GM18907 (cell line): ENCODE data around the gene MYBL2.
A peak's percentile ranks its signal among the peaks of the same experiment; 100 is the strongest.
"Not testable (repeated sequence)": the region's sequence is repeated elsewhere in the genome, so short reads cannot be mapped to it uniquely, and the experiment has no call there.

Experiments used
- ATAC-seq: cut with Tn5 transposase; IDR thresholded peaks from one replicate; pipeline ENCODE4 v1.9.1; 2021; ENCODE audit warnings: mild to moderate bottlenecking, moderate library complexity; ENCODE audit not compliant: unreplicated experiment

Gene MYBL2

DNA sequence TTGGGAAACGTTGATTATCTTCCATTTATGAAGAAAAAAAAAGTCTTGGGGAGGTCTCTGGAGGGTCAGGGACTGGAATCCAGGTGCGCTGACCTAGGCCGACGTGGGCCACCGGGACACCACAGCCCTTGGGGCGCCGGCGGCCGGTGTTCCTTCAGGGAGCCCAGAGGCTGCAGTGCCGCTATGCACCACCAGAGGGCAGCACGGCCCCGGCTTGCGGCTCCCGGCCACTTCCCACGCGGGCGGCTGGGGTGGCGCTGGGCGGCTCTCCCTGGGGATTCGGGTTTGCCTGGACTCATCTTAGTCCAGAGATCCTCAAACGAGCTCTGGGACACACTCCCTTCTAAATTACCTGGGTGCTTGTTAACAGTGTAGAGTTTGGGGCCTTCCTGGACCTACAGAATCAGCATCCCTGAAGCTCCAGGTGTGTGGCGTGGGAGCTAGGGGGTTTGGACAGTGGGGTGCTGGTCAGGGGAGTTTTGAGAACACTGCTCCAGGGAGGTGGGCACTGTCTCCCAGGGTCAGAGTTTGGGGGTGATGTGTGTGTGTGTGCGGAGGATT lies 82.9 kb downstream of the MYBL2 start:
- no peak for ATAC-seq

DNA sequence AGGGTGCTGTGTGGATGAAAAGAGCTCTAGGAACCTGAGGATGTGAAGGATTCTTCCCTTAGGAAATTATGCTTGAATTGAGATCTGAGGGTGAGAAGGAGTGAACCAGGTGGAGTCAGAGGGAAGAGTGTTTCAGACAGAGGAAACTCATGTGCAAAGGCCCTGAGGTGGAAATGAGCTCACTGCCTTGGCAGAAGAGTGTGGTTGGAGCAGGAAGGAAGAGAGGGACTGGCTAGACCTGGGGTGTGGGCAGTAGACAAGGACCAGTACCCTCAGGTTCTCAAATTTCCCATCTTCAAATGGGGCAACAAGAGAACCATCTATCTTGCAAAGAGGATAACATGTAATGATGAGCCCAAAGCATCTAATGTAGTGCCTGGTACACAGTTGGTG lies 83.9 kb downstream of the MYBL2 start:
- no peak for ATAC-seq

DNA sequence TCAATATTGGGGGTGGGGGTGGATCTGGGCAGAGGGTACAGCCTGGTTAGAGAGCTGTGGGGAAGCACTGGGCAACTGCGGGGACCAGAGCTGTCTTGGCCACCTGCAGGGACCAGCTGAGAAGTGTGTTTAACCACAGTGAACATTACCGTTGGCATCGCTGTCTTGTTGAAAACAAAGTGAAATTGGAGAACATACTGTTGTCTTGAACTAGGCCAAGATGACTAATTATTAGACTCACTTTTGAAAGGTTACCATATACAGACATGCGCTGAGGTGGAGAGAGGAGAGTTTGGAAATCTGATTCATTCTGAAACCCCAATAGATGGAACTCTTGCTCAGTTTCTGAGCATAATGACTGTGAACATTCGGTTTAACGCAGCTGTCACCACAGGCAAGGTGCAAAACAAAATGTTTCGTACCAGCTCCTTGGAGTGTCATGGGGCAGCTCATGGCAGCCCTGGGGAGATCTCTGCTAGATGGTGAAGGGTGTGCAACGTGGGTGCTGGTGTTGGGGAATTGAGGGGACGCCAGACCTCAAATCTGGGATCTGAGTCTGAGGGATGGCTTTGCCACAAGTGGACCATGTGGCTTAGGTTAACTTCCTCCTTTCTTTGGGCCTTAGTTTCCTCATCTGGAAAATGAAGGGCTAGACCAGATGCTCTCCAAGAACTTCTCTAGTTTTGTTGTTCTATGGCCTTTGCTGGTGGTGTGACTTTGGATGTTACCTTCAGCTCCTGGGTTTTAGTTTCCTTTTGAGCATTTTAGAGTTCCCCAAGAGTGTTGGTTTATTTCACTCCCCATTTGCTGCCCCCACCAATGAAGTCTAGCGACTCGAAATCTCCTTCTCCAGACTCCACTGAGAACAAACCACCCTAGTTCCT lies 84.5 kb downstream of the MYBL2 start:
- peak; percentile 69 for ATAC-seq

DNA sequence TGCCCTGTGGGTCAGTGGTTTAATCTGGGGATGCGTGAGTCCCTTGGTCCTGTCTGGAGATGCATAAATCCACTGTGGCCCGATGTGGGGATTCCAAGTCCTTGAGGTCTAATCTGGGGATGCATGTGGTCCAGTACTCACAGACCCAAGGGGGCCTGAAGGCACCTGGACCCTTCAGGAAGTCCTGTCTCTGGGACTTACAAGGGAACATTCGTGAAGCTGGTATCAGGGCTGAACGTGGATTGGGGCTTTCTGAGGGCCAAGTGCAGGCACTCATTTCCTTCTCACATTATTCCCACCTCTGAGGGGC lies 85.1 kb downstream of the MYBL2 start:
- ATAC-seq = peak; percentile 1

DNA sequence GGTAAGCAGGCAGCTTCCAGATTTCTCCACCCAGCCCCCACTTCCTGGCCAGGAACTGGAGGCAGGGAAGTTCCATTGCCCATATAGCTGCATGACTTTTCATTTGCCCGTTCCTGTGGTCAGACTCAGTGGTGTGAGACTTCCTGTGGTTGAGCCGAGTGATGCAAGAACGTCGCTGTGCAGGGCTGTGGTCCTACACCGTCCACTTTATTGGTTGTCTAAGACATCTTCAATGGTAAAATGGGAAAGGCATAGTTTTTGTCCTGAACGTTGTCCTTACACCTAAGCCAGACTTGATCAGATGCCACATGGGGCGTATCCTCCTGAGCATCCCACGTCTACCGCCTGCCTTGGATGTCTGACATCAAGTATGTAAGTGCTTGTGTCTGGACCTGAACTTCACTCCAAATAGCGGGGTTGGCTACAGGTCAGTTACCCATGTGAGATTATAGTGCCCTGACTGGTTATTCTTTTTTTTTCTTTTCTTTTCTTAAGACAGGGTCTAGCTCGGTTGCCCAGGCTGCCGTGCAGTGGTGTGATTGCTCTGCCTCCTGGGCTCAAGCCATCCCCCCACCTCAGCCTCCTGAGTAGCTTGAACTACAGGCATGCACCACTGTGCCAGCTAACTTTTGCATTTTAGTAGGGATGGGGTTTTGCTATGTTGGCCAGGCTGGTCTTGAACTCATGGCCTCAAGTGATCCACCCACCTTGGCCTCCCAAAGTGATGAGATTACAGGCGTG lies 85.8 kb downstream of the MYBL2 start:
- peak; percentile 61 for ATAC-seq

DNA sequence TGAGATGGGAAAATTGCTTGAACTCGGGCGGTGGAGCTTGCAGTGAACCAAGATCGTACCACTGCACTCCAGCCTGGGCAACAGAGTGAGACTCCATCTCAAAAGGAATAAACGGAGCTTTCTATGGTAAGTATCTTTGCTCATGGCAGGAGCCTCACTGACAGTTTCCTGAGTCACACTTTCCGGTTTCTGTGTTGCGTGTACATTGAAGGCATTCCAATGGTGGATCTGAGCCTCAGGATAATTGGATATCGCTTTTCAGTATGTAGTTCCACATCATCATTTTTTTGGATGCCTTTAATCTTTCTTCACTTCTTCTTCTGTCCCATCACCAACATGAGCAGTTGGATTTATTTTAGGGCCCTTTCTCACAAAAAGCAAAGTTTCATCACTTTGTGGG lies 88.5 kb downstream of the MYBL2 start:
- no peak for ATAC-seq

DNA sequence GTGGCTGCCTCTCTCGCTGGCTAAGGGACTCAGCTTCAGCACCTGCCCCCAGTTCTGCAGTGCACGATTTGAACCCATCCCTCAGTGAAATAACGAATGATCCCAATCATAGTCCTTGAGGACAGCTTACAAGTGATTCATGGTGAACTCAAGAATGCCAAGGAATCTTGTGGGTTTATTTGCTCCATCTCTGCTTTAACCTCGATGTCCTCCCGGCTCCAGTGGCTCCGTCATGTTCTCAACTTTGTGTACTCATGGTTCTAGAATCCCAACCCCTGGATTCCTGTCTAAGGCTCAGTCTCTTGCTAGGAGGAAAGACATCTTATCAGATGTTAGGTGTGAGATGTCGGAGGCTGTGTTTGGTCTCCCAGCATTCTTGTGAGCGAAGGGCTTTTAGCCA lies 88.9 kb downstream of the MYBL2 start:
- no peak for ATAC-seq

DNA sequence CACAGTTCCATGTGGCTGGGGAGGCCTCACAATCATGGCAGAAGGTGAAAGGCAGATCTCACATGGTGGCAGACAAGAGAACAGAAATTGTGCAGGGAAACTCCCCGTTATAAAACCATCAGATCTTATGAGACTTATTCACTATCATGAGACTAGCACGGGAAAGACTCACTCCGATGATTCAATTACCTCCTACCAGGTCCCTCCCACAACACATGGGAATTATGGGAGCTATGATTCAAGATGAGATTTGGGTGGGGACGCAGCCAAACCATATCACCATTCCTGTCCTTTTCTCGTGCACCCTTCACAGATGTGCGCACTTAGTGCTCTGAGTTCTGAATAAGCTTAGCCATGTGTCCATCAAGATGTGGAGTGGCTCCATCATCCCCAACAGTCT lies 91.0 kb downstream of the MYBL2 start:
- ATAC-seq = not testable (repeated sequence)

DNA sequence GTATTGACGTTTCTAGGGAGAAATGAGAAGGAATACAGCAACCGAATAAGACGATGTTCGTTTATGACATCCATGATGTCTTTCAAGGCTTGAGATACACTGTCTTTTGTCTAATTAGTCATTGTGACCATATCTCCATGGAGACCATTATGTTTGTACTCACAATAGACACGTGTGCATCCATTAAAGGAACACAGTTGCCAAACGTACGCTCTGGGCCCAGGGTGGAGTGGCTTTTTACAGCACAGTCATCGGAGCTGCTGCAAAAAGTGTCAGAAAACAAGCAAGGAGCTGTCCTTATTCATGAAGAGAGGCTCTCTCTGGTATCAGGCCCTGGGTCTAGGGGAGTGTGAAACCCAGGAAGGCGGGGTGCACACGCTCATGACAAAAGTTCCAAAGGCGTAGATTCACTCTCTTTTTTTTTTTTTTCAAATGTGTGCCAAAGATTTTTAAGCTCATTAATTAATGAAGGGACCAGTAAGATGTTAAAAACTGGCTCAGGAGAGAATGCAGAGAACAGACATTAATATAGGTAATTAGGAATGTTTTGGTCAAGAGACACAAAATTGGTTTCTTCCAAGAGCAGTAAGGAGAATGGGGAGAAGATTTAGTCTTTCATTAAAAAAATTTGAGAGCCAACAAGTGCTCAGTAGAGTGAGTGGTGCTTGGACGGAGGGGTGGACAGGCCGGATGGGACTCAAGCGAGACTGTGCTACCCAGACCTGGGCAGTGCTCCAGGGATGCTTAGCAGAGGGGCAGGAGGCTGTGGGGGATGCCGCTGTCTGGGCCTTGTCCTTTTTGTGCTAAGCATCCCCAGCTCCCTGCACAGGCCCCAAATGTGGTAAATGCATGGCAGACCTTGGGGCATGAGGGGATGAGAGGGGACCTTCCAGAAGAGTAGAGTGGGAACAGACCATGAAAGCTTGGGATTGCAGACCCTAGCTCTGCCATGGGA lies 94.7 kb downstream of the MYBL2 start:
- no peak for ATAC-seq

DNA sequence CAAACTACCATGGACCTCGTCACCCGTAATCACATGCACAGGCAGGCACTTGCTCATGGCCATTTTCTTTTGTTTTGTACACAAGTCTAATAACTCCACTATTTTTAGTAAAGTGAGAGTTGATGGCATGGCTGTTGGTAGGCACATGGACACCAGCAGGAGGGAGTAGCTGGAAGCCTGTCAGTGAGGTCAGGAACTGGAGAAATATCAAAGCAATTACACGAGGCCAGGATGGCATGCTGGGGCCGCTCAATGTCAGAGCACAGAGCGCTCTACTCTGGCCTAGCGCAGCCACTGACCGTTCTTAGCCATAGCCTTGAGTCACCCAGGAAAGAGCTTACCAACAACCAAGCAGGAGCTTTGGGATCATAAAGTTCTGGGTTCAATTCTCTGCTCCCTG lies 96.0 kb downstream of the MYBL2 start:
- ATAC-seq = no peak

DNA sequence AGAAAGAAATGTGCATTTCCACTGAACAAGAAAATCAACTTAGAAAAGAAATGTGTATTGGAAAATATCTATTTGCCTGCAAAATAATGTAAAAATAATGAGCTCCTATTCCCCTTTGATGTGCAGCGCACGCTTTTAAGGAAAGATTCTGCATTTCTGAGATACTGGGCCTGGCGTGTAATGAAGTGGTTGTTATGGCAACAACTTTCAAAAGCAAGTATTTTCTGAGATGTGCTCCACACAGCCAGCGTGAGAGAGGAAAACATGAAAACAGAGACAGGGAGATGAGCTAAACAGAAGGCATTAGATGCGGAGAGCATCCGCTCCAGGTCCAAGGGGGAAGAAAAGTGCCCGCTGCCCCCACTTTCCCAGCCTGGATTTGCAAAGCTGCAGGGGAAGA lies 99.0 kb downstream of the MYBL2 start:
- ATAC-seq = no peak
